HUDEP-2 (cell line): ENCODE data around the gene LDLRAD4.

Source experiments
- DNase-seq, 76 experiments: peaks; one replicate each; lab custom pipeline; 2025; ENCODE audit not compliant: unreplicated experiment in 76 of 76; lab: John Stamatoyannopoulos, UW

The LDLRAD4 gene

DNA sequence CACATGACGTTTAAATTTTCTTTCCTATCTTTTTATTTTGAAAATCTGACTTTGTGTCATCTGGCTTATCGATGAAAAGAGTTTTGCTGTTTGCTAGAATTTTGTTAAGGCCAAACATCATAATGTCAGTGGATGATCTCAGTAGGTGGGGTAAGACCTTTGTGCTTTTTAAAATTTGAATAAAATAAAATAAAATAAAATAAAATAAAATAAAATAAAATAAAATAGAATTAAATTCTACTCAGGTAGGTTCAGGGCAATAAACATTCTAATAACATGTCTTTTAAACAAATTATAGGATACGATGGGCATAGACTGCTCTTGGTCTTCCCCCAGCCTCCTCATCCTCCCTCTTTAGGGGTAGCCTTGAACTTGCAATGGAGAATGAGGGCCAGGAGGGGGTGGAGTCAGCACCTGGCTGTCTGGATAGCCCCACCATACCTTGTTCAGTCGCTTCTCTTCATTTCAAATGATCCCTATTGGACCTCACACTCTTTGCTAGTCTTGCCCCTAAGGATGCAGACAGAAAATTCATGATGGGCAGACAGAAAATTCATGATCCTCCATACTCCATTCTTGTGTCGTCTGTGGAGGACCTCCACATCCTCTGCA, 8.1 kb downstream of the LDLRAD4 start:
- no peak for DNase-seq

GRCh38 chr18:13227910-13228309, 9.3 kb downstream of the LDLRAD4 start:
- no peak for DNase-seq

GRCh38 chr18:13229001-13229671, 10.6 kb downstream of the LDLRAD4 start:
- DNase-seq: no peak

GRCh38 chr18:13231151-13231550, 12.6 kb downstream of the LDLRAD4 start:
- DNase-seq: no peak

DNA sequence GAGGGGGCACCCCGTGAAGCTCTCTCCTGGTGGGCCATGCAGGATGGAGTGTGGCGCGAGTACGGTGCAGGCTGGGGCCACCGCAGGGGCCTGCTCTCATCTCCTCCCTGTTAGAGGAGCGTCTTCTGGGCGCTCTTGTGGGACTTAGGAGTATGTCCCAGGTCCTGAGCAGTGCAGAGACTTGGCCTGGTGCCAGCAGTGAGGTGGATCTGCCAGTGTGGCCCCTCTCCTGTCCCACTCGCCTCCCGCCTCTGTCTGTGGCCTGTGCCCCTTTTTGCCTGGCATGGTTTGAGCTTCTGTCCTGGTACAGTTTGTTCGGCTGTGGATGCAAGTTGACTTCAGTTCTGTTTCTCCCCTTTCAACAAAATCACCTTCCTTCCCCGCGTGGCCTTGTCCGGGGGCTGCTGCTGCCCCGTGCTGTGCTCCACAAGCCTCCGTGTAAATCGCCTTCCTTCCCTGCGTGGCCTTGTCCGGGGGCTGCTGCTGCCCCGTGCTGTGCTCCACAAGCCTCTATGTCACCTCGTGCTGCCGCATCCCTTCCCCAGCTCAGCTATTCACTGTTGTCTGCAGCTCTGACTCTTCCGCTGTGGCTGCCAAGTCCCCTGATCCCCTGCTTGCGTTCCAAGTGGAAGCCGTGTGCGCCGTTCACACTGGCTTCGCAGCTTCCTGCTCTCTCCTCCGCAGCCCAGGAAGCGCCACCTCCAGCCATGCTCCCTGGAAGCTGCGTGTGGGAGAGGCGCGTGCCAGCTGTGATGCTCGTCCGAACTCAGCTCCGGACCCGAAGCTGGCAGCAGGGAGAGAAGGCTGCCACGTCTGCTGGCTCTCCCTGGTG, 13.7 kb downstream of the LDLRAD4 start:
- no peak for DNase-seq

DNA sequence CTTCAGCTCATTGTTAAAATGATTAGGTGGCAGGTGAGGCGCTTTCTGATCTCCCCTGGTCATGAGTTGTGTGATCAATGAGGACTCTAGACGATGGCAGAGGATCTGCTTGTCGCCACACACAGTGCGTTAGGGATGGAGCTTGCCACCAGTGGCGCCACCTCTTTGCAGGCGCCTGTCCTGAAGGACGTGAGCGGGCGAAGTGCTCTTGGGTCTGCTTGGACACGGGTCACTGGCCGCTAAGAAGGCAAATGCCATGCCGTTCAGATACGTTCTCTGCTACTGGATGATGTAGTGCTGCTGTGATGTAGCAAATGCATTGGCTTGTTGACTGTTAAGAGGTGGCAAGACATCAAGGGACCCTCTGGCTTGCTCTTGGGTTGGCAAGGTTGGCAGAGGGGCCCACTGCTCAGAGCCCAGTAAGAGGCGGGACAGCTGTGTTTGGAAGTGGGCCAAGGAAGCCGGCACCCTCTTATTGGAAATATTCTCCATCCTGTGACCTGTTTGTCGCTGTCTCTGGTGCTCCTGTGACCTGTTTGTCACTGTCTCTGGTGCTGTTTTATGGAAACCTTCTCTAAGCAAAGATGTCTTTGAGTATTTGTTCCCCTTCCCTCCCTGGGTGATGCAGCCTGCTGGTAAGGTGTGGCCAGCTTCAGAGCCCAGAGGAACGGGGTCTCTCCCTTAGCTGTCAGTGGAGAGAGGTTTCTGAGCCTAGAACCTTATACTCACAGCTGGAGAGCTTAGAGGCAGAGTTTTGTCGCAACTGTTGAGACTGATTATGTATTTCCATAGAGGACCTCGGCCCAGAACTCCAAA, 14.6 kb downstream of the LDLRAD4 start:
- DNase-seq: no peak

DNA sequence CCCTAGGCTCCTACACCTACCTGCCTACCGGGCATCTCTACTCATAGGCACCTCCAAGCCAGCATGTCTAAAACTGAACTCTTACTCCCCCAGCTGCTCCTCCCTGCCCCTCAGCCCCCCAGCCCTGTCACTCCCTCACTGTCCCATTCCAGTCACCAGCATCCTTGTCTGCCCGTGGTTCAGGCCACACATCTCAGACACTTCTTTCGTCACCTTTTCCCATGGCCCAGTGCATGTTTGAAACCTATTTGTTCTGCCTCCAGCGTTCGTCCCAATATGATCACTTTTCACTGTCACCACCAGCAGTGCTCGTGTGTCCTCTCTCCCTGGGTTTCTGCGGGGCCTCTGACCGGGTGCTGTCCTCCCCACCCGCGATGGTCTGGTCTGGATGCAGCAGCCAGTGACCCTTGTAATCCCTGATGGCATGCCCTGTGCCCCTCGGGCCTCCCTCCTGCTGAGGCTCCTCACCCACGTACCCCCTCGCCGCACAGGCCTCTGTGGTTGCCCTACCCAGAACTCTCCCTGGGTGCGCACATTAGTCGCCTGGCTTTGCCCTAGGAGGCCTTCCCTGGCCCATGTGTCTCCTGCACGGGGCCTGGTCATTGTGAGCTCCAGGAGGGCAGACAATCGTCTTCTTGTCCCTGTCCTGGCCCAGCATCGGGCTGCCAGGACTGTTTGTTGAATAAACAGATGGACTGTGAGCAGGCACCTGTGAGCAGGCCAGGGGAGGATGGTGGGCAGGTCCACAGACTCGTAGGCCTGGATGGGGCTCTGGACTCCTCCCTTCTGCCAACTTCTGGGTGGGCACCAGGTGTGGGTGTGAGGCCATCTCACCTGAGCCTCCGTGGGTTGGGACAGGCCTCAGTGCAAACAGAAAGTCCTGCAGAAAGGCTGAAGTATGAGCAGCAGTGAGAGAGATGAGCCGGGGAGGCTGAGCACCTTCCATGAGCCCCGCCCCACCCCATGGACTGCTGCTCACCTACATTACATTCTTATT, 15.5 kb downstream of the LDLRAD4 start:
- no peak for DNase-seq

- no peak for DNase-seq
Measured at GRCh38 chr18:13235421-13235831, 16.9 kb downstream of the LDLRAD4 start.

DNA sequence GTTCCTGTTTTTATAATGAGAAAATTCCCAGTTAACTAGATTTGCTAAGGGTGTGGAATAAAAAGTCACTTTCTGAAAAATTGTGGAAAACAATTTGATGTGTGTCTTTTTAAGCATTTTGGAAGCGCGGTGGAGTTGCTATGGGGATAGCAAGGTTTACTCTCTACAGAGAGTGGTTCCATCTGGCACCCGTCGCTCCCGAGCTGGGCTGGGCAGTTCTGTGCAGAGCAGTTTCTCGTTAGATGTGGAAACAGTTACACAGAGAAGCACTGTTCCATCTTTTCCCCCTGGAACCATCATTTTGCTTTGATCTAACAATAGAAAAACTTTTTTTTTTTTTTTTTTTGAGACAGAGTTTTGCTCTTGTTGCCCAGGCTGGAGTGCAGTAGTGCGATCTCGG, 17.4 kb downstream of the LDLRAD4 start:
- DNase-seq: no peak

GRCh38 chr18:13236411-13236810, 17.9 kb downstream of the LDLRAD4 start:
- DNase-seq: no peak

GRCh38 chr18:13237073-13237472, 18.5 kb downstream of the LDLRAD4 start:
- DNase-seq: no peak

GRCh38 chr18:13237641-13238040, 19.1 kb downstream of the LDLRAD4 start:
- DNase-seq: no peak

- no peak for DNase-seq
Measured at GRCh38 chr18:13239171-13239956, 20.8 kb downstream of the LDLRAD4 start.

GRCh38 chr18:13240060-13240725, 21.6 kb downstream of the LDLRAD4 start:
- DNase-seq: no peak

DNA sequence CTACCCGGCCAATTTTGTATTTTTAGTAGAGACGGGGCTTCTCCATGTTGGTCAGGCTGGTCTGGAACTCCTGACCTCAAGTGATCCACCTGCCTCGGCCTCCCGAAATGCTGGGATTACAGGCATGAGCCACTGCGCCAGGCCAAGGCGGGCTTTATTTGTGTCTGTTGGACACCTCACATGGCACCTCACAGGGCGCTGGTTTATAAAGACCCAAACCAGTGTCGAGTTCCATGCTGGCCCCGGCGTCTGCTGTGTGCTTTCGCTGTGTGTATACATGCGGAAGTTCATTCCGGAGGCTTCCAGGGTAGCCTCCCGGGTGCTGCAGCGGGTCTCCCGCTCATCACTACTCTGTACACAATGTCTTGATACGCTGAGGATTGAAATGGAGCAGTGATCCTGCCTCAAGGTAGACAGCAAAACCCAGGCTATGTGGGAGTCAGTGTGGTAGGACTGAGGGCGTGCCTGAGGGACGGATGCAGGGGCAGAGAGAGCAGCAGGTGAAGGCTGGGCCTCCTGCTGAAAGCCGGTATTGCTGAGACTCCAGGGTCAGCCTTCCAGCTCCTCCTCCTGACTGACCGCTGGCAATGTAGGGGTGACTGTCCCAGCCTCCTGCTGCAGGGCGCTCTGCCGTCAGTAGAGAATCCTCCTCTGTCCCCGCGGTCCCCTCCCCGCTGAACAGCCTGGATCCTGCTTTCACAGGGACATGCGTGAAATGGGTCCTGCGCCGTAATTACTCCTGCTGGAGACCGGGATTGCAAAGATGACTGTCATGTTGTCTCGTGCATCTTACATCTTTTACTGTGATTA, 22.7 kb downstream of the LDLRAD4 start:
- no peak for DNase-seq

DNA sequence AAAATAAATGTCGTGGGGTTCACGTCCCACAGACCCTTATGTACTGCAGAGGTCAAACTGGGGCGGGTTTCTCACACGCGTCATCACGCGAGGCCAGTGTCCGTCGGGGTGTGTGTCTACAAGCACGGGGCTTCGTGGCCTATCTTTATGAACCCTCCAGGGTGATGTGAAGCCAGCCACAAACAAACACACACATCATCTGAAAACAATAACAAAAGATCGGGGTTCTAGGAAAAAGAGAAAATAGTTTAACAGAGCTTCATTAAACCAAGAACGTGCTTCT, 23.3 kb downstream of the LDLRAD4 start:
- no peak for DNase-seq

- DNase-seq: no peak
Measured at GRCh38 chr18:13242797-13243196, 24.2 kb downstream of the LDLRAD4 start.

- DNase-seq: no peak
Measured at GRCh38 chr18:13243363-13243762, 24.8 kb downstream of the LDLRAD4 start.
